Mucosa of descending colon (tissue), 3 donors: Measurements from ENCODE around the gene CACNA1E. TPM values are rescaled to one million over a fixed set of nuclear protein-coding genes. Genes with fewer than 3 reads are reported as not detected.

ENCODE experiments used
- ATAC-seq: fragments of 200-7000 bp; cut with Tn5 transposase; one replicate; pipeline ENCODE4 v1.9.1; 2020; ENCODE audit warnings: mild to moderate bottlenecking, moderate library complexity
- DNase-seq, 3 donors: peaks; one replicate each; pipeline ENCODE4 v3.0.0-alpha.2; 2020
- H3K36me3 ChIP-seq: fragments of 200-600 bp; one replicate; pipeline ENCODE4 v1.8.0; 2021; ENCODE audit warnings: low read depth, mild to moderate bottlenecking
- H3K4me1 ChIP-seq: fragments of 200-600 bp; one replicate; pipeline ENCODE4 v1.8.0; 2021; ENCODE audit warnings: low read depth, mild to moderate bottlenecking
- H3K4me3 ChIP-seq: fragments of 200-600 bp; one replicate; pipeline ENCODE4 v1.8.0; 2021; ENCODE audit warnings: mild to moderate bottlenecking
- H3K9me3 ChIP-seq: fragments of 200-600 bp; one replicate; pipeline ENCODE4 v1.8.0; 2021; ENCODE audit warnings: mild to moderate bottlenecking
- CTCF ChIP-seq: fragments of 200-600 bp; IDR thresholded peaks from one replicate; pipeline ENCODE4 v1.8.0; 2022; ENCODE audit warnings: antibody characterized with exemption, mild to moderate bottlenecking
- intact Hi-C, 2 donors: fragments of 100-400 bp; cut with DNase I in 1 of 2; cut with micrococcal nuclease in 1 of 2; formaldehyde crosslinking; loops; one replicate each; pipeline versions ENCODE4 v1.11.0 to v1.11.1; 2022; cut with DNase I, micrococcal nuclease
- total RNA-seq, 3 donors: library from RNA; stranded (reverse); fragmentation: NEBNext Ultra II Directional in 2 of 3; extraction: Animal tissue kit (Norgen Biotek cat#: 25700) in 2 of 3; gene quantifications; one replicate each; pipeline versions ENCODE4 v1.2.1 to v1.2.4, GENCODE V29; 2021 to 2023
- donor health status: DM: no; HTN: no; CAD: no; lungs with moderate emphysema.
- donor health status: DM: no; HTN: no; CAD: no.
- donor health status: DM: no; HTN: yes; CAD: no.

Gene CACNA1E
- total RNA-seq, 3 donors from 2014 or later = 0.09 to 1.4 (median 0.22) TPM

GRCh38 chr1:181748013-181748412 lies 264.7 kb downstream of the CACNA1E start:
- no peak for TF ChIP-seq CTCF
- H3K4me1 ChIP-seq = no peaks in the 10 kb centered on the region
- ATAC-seq (no peak), DNase-seq (no peak)
- H3K4me3 ChIP-seq = no peak overlapping the region
- no peaks in the 10 kb centered on the region for H3K36me3 ChIP-seq
- intact Hi-C loops = no loop called here
- H3K9me3 ChIP-seq = no peaks in the 10 kb centered on the region

- H3K9me3 ChIP-seq = no peaks in the 10 kb centered on the region
- no peak for TF ChIP-seq CTCF
- no peak for DNase-seq
- intact Hi-C loops = no loop called here
- H3K36me3 ChIP-seq = no peaks in the 10 kb centered on the region
- no peak for ATAC-seq
- H3K4me3 ChIP-seq = no peak overlapping the region
- H3K4me1 ChIP-seq = no peaks in the 10 kb centered on the region
Measured at GRCh38 chr1:181754103-181754502, 270.8 kb downstream of the CACNA1E start.

GRCh38 chr1:181759481-181759880 lies 276.2 kb downstream of the CACNA1E start:
- intact Hi-C loops = no loop called here

DNA sequence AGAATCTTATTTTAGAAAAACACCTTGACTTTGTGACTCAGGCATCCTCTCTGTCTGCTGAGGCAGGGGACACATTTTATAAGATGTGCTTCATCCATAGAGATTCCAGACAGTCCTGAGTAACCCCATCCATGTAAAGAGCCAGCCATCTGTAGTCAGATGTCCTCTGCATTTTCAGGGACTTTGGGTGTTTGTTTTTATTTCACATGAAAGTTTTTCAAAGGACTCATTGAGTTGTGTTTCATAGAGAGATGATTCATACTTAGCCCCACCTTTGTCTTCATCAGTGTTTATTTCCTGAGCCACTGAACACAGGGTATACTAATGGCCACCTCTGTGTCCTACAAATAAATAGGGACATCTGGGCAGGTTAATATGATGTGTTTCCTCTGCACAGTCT lies 280.4 kb downstream of the CACNA1E start:
- DNase-seq = no peak
- H3K4me1 ChIP-seq = no peaks in the 10 kb centered on the region
- no peaks in the 10 kb centered on the region for H3K9me3 ChIP-seq
- H3K4me3 ChIP-seq = no peak overlapping the region
- no peak for ATAC-seq
- H3K36me3 ChIP-seq = no peaks in the 10 kb centered on the region
- no peak for TF ChIP-seq CTCF
- intact Hi-C loops = no loop called here

More at GRCh38 chr1:181759481-181759880, 276.2 kb downstream of the CACNA1E start:
- no peaks in the 10 kb centered on the region for H3K36me3 ChIP-seq
- TF ChIP-seq CTCF = no peak
- H3K9me3 ChIP-seq = no peaks in the 10 kb centered on the region
- DNase-seq = no peak
- no peaks in the 10 kb centered on the region for H3K4me1 ChIP-seq
- no peak overlapping the region for H3K4me3 ChIP-seq
- ATAC-seq = no peak

DNA sequence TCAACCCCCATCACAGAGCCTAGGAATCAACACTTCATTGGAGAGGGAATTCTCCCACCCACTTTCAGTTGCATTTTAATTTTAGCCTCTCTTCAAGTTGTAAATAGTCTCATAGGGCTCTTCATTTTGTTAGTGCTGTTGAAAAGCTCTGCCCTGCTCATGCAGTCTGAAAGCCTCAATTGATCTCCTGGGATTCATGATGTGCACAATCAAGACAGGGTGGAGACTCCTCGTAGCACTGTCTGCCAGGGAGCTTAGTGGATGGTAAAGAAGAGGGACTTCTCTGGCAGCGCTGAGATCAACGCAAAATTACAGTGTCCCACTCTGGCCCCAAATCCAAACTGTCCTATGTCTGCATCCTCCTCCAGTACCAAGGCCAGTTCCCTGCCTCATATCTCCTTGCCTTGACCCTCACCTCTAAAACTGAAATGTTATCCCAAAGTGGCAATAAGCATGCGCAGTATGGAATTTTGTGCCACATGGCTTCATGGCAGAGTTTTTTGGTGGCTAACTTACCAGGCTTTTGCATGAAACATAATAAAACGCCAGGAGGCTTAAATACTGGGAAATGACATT lies 282.2 kb downstream of the CACNA1E start:
- no peak for TF ChIP-seq CTCF
- DNase-seq = no peak
- Histone ChIP-seq H3K36me3 (no peaks in the 10 kb centered on the region), H3K4me1 (no peaks in the 10 kb centered on the region), H3K4me3 (no peak overlapping the region), H3K9me3 (no peaks in the 10 kb centered on the region)
- ATAC-seq = no peak
- intact Hi-C loops = no loop called here
